Body of pancreas (tissue), 4 donors: ENCODE results near the gene POLR1G. TPM values are rescaled to one million over a fixed set of nuclear protein-coding genes. Genes with fewer than 3 reads are reported as not detected.

ENCODE experiments used
- ATAC-seq: fragments of 150-250 bp; one replicate; pipeline ENCODE4 v1.9.1; 2016
- DNase-seq, 4 donors: peaks; one replicate each; pipeline ENCODE4 v3.0.0-alpha.2; 2019
- H3K27ac ChIP-seq, 4 donors: fragments of 200-600 bp; sonication (generic); 1 replicate in 3 of 4; 2 replicates in 1 of 4; pipeline versions ENCODE4 v1.5.1 to v1.6.1; 2016 to 2019; ENCODE audit warnings: mild to moderate bottlenecking in 1 of 4, mixed read lengths in 1 of 4, moderate library complexity in 1 of 4
- H3K27me3 ChIP-seq, 2 donors: fragments of 200-600 bp; sonication (generic); one replicate each; pipeline ENCODE4 v1.6.0; 2016; ENCODE audit warnings: mild to moderate bottlenecking in 1 of 2
- H3K36me3 ChIP-seq, 2 donors: fragments of 200-600 bp; sonication (generic); replicated peaks in 1 of 2; 2 replicates each; pipeline ENCODE4 v1.5.1; 2016; ENCODE audit warnings: low read depth in 2 of 2; ENCODE audit not compliant: insufficient read depth in 1 of 2
- H3K4me1 ChIP-seq: fragments of 200-600 bp; sonication (generic); one replicate; pipeline ENCODE4 v1.6.0; 2016
- H3K4me3 ChIP-seq, 2 donors: fragments of 200-600 bp; sonication (generic); 1 replicate in 1 of 2; 2 replicates in 1 of 2; pipeline ENCODE4 v1.5.1; 2016 to 2019
- H3K9me3 ChIP-seq, 3 donors: fragments of 200-600 bp; sonication (generic); 1 replicate in 2 of 3; 2 replicates in 1 of 3; pipeline ENCODE4 v1.5.1; 2016
- CTCF ChIP-seq, 7 experiments: fragments of 450-650 bp in 4 of 7; fragments of 200-600 bp in 3 of 7; sonication (generic) in 3 of 7; IDR thresholded peaks; one replicate each; pipeline ENCODE4 v1.5.1; 2016 to 2019; ENCODE audit warnings: antibody characterized with exemption in 7 of 7
- POLR2A ChIP-seq, 3 donors: fragments of 450-650 bp; IDR thresholded peaks; one replicate each; pipeline ENCODE4 v1.6.1; 2016; ENCODE audit warnings: antibody characterized with exemption in 3 of 3, mild to moderate bottlenecking in 2 of 3
- WGBS, 2 donors: methylation state at CpG; one replicate each; pipeline ENCODE4 v1.1.5; 2017; 5-methylcytosine and 5-hydroxymethylcytosine counted together
- intact Hi-C: fragments of 100-400 bp; cut with DNase I; formaldehyde crosslinking; loops from one replicate; pipeline ENCODE4 v1.15.1; 2023
- total RNA-seq, 2 donors: library from RNA; depleted of rRNA; stranded (reverse); fragments of >200 nt; gene quantifications; one replicate each; pipeline ENCODE4 v1.1.0, GENCODE V29; 2016

POLR1G gene
- total RNA-seq, 2 donors from 2014 or later: 1.8 to 2.0 TPM

GRCh38 chr19:45439190-45439568 is 32.7 kb downstream of the POLR1G start:
- H3K27me3 ChIP-seq: no peaks in the 10 kb centered on the region
- peaks cover 17% of the 10 kb centered on the region for H3K4me1 ChIP-seq
- TF ChIP-seq POLR2A (IDR thresholded peaks at IDR 0.05) (no peak), CTCF (IDR thresholded peaks at IDR 0.05) (no peak)
- peak overlapping the region in 3 of 4 donors; percentile 87 to 91 (median 90) for H3K27ac ChIP-seq
- no peak for DNase-seq
- H3K4me3 ChIP-seq: peak overlapping the region in 1 of 2 donors; percentile 63
- 24 to 25% methylated on average over 10 of the region's 10 CpGs for WGBS, 2 donors
- no peak for ATAC-seq
- intact Hi-C loops: loop anchor here (5.0 kb wide), 1 partner anchor 43 kb away; no protein-coding TSS in a partner anchor
- H3K9me3 ChIP-seq: no peaks in the 10 kb centered on the region
- H3K36me3 ChIP-seq: no peaks in the 10 kb centered on the region

- H3K27ac ChIP-seq: peak overlapping the region; percentile 63 to 91 (median 88)
- H3K4me1 ChIP-seq: peaks cover 23% of the 10 kb centered on the region
- no peaks in the 10 kb centered on the region for H3K36me3 ChIP-seq
- H3K9me3 ChIP-seq: no peaks in the 10 kb centered on the region
- DNase-seq (peak; percentile 78 to 85 (median 82)), ATAC-seq (peak; percentile 57)
- intact Hi-C loops: loop anchor here (5.0 kb wide), 1 partner anchor 43 kb away; no protein-coding TSS in a partner anchor
- TF ChIP-seq CTCF (IDR thresholded peaks at IDR 0.05) (peak; percentile 96 to 100 (median 98)), POLR2A (IDR thresholded peaks at IDR 0.05) (peak in 2 of 3 donors; percentile 5 to 27)
- H3K4me3 ChIP-seq: peak overlapping the region; percentile 30 to 63
- no peaks in the 10 kb centered on the region for H3K27me3 ChIP-seq
- WGBS, 2 donors: 1% methylated on average over 20 to 53 of the region's 78 CpGs
These were observed 33.3 kb downstream of the POLR1G start for GRCh38 chr19:45439569-45440258.

- no peak overlapping the region for H3K4me3 ChIP-seq
- H3K27ac ChIP-seq: peak overlapping the region; percentile 63 to 91 (median 88)
- peaks cover 27% of the 10 kb centered on the region for H3K4me1 ChIP-seq
- H3K36me3 ChIP-seq: no peaks in the 10 kb centered on the region
- TF ChIP-seq POLR2A (IDR thresholded peaks at IDR 0.05) (no peak), CTCF (IDR thresholded peaks at IDR 0.05) (no peak)
- intact Hi-C loops: no loop called here
- no peaks in the 10 kb centered on the region for H3K9me3 ChIP-seq
- no peak for DNase-seq
- 47 to 68% methylated on average over 5 to 9 of the region's 9 CpGs for WGBS, 2 donors
- no peaks in the 10 kb centered on the region for H3K27me3 ChIP-seq
- ATAC-seq: no peak
These were observed 33.8 kb downstream of the POLR1G start for GRCh38 chr19:45440259-45440638.

GRCh38 chr19:45440873-45441654 is 34.6 kb downstream of the POLR1G start:
- Histone ChIP-seq H3K4me3 (no peak overlapping the region), H3K27me3 (no peaks in the 10 kb centered on the region), H3K27ac (no peak overlapping the region), H3K9me3 (no peaks in the 10 kb centered on the region), H3K36me3 (no peaks in the 10 kb centered on the region), H3K4me1 (peaks cover 27% of the 10 kb centered on the region)
- intact Hi-C loops: no loop called here
- DNase-seq (no peak), ATAC-seq (no peak)
- WGBS, 2 donors: 80 to 89% methylated on average over 8 to 9 of the region's 9 CpGs
- no peak for TF ChIP-seq POLR2A (IDR thresholded peaks at IDR 0.05)
- no peak for TF ChIP-seq CTCF (IDR thresholded peaks at IDR 0.05)
